GM12878 (cell line): ENCODE results near the gene GNG12. TPM values are rescaled to one million over a fixed set of nuclear protein-coding genes. Genes with fewer than 3 reads are reported as not detected.

Experiments used
- ATAC-seq: fragments of 200-7000 bp; cut with Tn5 transposase; 3 replicates; pipeline ENCODE4 v1.9.1; 2020; ENCODE audit warnings: mild to moderate bottlenecking, moderate library complexity
- BruUV-seq: library from RNA; stranded (reverse); fragments of 400-500 nt; replicated peaks from 2 replicates; lab custom pipeline; 2021; lab: Mats Ljungman, UMichigan
- CTCF ChIA-PET: fragments of 300-600 bp; sonication (Branson Sonifier 250); formaldehyde crosslinking; extraction: SDS; loops from one replicate; lab custom pipeline; 2021; ENCODE audit warnings: inconsistent platforms; lab: Yijun Ruan, JAX
- POLR2A ChIA-PET: fragments of 350-600 bp; formaldehyde crosslinking; extraction: SDS; loops from one replicate; lab custom pipeline; 2021; ENCODE audit warnings: inconsistent platforms; lab: Charles Lee
- RAD21 ChIA-PET: fragments of 300-600 bp; sonication (Branson Sonifier 250); formaldehyde crosslinking; loops from one replicate; lab custom pipeline; 2023; ENCODE audit warnings: antibody characterized with exemption; ENCODE audit not compliant: unreplicated experiment; lab: Charles Lee
- SMC1A ChIA-PET: fragments of 300-600 bp; sonication (Branson Sonifier 250); formaldehyde crosslinking; loops from one replicate; lab custom pipeline; 2023; ENCODE audit not compliant: unreplicated experiment, uncharacterized antibody; lab: Charles Lee
- DNase-seq: peaks from one replicate; pipeline ENCODE4 v3.0.0-alpha.2; 2011; ENCODE audit warnings: low read depth, low spot score
- FAIRE-seq: peaks from 3 replicates; lab custom pipeline; 2011; peaks lifted over from hg19 to GRCh38; lab: Jason Lieb, UNC
- H2AFZ ChIP-seq: 2 replicates; pipeline ENCODE4 v1.6.0; 2011; ENCODE audit warnings: low read depth, low read length, control low read depth; ENCODE audit not compliant: control insufficient read depth
- H3K27ac ChIP-seq: 2 replicates; pipeline ENCODE4 v1.5.1; 2011; ENCODE audit warnings: control low read depth; ENCODE audit not compliant: control insufficient read depth, insufficient read depth
- H3K27me3 ChIP-seq, 2 experiments: replicated peaks in 1 of 2; 2 replicates each; pipeline versions ENCODE4 v1.6.0 to v1.6.1; 2011; ENCODE audit warnings: low read length in 1 of 2; ENCODE audit not compliant: control insufficient read depth in 2 of 2, insufficient read depth in 2 of 2
- H3K36me3 ChIP-seq, 2 experiments: 2 replicates each; pipeline ENCODE4 v1.5.1; 2011; ENCODE audit warnings: low read length in 1 of 2; ENCODE audit not compliant: control insufficient read depth in 2 of 2, insufficient read depth in 2 of 2
- H3K4me1 ChIP-seq: 2 replicates; pipeline ENCODE4 v1.6.1; 2011; ENCODE audit warnings: mild to moderate bottlenecking, low read length, moderate library complexity, mixed read lengths; ENCODE audit not compliant: control insufficient read depth, insufficient read depth
- H3K4me2 ChIP-seq: 2 replicates; pipeline ENCODE4 v1.6.0; 2011; ENCODE audit warnings: control low read depth; ENCODE audit not compliant: control insufficient read depth, insufficient read depth
- H3K4me3 ChIP-seq: fragments of 200-600 bp; sonication (generic); 2 replicates; pipeline ENCODE4 v1.5.1; 2016
- H3K79me2 ChIP-seq: 2 replicates; pipeline ENCODE4 v1.6.0; 2011; ENCODE audit warnings: low read length; ENCODE audit not compliant: control insufficient read depth, insufficient read depth
- H3K9ac ChIP-seq: 2 replicates; pipeline ENCODE4 v1.8.0; 2011; ENCODE audit warnings: low read length, control low read depth, mixed read lengths; ENCODE audit not compliant: control insufficient read depth, insufficient read depth
- H3K9me3 ChIP-seq: replicated peaks from 3 replicates; pipeline ENCODE4 v1.5.1; 2011; ENCODE audit warnings: mild to moderate bottlenecking, low read length; ENCODE audit not compliant: control insufficient read depth, insufficient read depth
- H4K20me1 ChIP-seq: 2 replicates; pipeline ENCODE4 v1.6.0; 2011; ENCODE audit not compliant: control insufficient read depth, insufficient read depth
- ATF7 ChIP-seq: fragments of 450-650 bp; IDR thresholded peaks from 2 replicates; pipeline ENCODE4 v1.6.1; 2016; ENCODE audit warnings: low read depth, mild to moderate bottlenecking
- CBFB ChIP-seq: IDR thresholded peaks from 2 replicates; pipeline ENCODE4 v1.6.1; 2016; ENCODE audit warnings: antibody characterized with exemption, low read depth
- DPF2 ChIP-seq: fragments of 450-650 bp; IDR thresholded peaks from 2 replicates; pipeline ENCODE4 v1.6.1; 2017; ENCODE audit warnings: mild to moderate bottlenecking
- E2F8 ChIP-seq: fragments of 450-650 bp; IDR thresholded peaks from 2 replicates; pipeline ENCODE4 v1.6.1; 2018; ENCODE audit warnings: mild to moderate bottlenecking, low read depth, moderate library complexity; ENCODE audit not compliant: partially characterized antibody
- MTA2 ChIP-seq: fragments of 450-650 bp; IDR thresholded peaks from 2 replicates; pipeline ENCODE4 v1.6.1; 2016; ENCODE audit warnings: low read depth, mild to moderate bottlenecking, moderate library complexity
- SP1 ChIP-seq: IDR thresholded peaks from one replicate; pipeline ENCODE4 v1.6.1; 2011; ENCODE audit warnings: low read depth, low read length
- ZNF24 ChIP-seq: fragments of 450-650 bp; IDR thresholded peaks from 2 replicates; pipeline ENCODE4 v1.6.1; 2017; ENCODE audit warnings: antibody characterized with exemption, mild to moderate bottlenecking
- WGBS: methylation state at CpG from one replicate; pipeline ENCODE4 v1.1.6; 2016; ENCODE audit warnings: low lambda C conversion rate; ENCODE audit not compliant: insufficient replicate concordance, insufficient coverage; ENCODE audit errors: missing lambda C conversion rate; 5-methylcytosine and 5-hydroxymethylcytosine counted together
- in situ Hi-C: fragments of 300-500 bp; cut with MboI; formaldehyde crosslinking; loops from 9 replicates; pipeline ENCODE4 v1.14.3; 2018; ENCODE audit warnings: mixed read lengths
- intact Hi-C: fragments of 100-400 bp; cut with micrococcal nuclease; formaldehyde crosslinking; loops from one replicate; pipeline ENCODE4 v1.14.2; 2022; ENCODE audit not compliant: unreplicated experiment
- polyA plus RNA-seq, 11 experiments: library from polyadenylated mRNA; depleted of rRNA in 4 of 11; unstranded in 6 of 11; stranded (reverse) in 5 of 11; fragments of >200 nt; fragmentation: Nextera tagmentation in 4 of 11; fragmentation: Illumina TruSeq in 1 of 11; extraction: Ambion mirVana in 4 of 11; extraction: Trizol in 1 of 11; gene quantifications; 1 replicate in 1 of 11; 2 replicates in 10 of 11; pipeline versions ENCODE4 v1.2.1 to v1.2.3, GENCODE V29; 2011 to 2016; ENCODE audit warnings: inconsistent platforms in 2 of 11, missing spikeins in 2 of 11, low read depth in 1 of 11
- total RNA-seq, 4 experiments: library from RNA; depleted of rRNA in 3 of 4; stranded (reverse); fragments of >200 nt in 3 of 4; fragmentation: Illumina TruSeq in 1 of 4; extraction: Trizol in 1 of 4; gene quantifications; 2 replicates each; pipeline versions ENCODE4 v1.2.1 to v1.2.3, GENCODE V29; 2013 to 2021

GNG12 gene
- total and polyA plus RNA-seq, 10 of the 15 experiments (the other 5 are each of a cell fraction or from before 2014, with no cell fraction given): 0.22 to 32.8 (median 0.35) TPM

DNA sequence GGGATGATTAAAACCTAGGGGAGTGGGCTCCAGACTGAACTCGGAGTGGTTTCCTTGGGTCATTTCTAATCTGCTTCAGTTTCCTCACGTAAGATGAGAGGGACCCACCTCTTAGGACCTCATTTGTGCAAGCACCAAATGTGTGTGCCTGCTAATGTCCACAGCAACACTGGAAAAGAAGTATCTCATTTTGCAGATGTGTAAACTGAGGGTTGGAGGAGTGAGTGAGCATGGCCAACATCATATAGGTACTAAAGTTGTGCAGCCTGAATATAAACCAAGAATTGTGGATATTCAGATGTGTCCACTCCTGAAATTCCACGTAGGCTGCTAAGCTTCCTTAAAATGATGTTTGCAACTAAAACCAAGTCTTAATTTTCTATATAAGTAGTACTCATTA is 96.5 kb downstream of the GNG12 start:
- Histone ChIP-seq H3K27me3 (no peaks in the 10 kb centered on the region), H3K79me2 (no peaks in the 10 kb centered on the region), H3K4me3 (peak overlapping the region; percentile 42; the same call in 1 of the 2 replicates)
- CTCF ChIA-PET: interaction anchor here (0.8 to 5.7 kb wide), 9 partner anchors 10 to 522 kb away, joined by 3 to 33 read pairs (median 4); no protein-coding TSS in a partner anchor
- no TSS peak for BruUV-seq
- DNase-seq: no peak
- TF ChIP-seq E2F8 (no peak), ATF7 (no peak), CBFB (no peak), DPF2 (no peak), ZNF24 (no peak), SP1 (no peak), MTA2 (no peak)
- TF ChIP-seq, all 136 proteins: peak for 0
- in situ Hi-C loops (no loop called here), intact Hi-C loops (loop anchor here (2.0 kb wide), 1 partner anchor 24 kb away; no protein-coding TSS in a partner anchor)
- ChIA-PET SMC1A (interaction anchor here (0.8 to 14.7 kb wide), 9 partner anchors 10 to 53 kb away, joined by 3 to 227 read pairs (median 7); partner anchors contain the start of gene GADD45A), RAD21 (interaction anchor here (0.7 to 2.9 kb wide), 6 partner anchors 9 to 201 kb away, joined by 3 to 14 read pairs (median 4); no protein-coding TSS in a partner anchor), POLR2A (interaction anchor here (0.8 to 1.6 kb wide), 6 partner anchors 9 to 98 kb away, joined by 3 to 8 read pairs (median 4); partner anchors contain the start of gene GADD45A)
- no peak for FAIRE-seq
- ATAC-seq: no peak; the same call in 2 of the 3 replicates
- no peaks in the 10 kb centered on the region for H3K9me3 ChIP-seq
- no peaks in the 10 kb centered on the region for H3K36me3 ChIP-seq
- H2AFZ ChIP-seq: peak overlapping the region; percentile 88
- H3K4me1 ChIP-seq: peaks cover 35% of the 10 kb centered on the region
- no peaks in the 10 kb centered on the region for H4K20me1 ChIP-seq
- H3K27ac ChIP-seq: peak overlapping the region; percentile 79
- peak overlapping the region; percentile 22; the same call in 1 of the 2 replicates for H3K9ac ChIP-seq
- peak overlapping the region; percentile 70 for H3K4me2 ChIP-seq
- 69% methylated on average over 3 of the region's 3 CpGs for WGBS
